ENCODE results near the gene RAB3GAP1. TPM values are rescaled to one million over a fixed set of nuclear protein-coding genes. Genes with fewer than 3 reads are reported as not detected.
"Not testable (repeated sequence)": the region's sequence is repeated elsewhere in the genome, so short reads cannot be mapped to it uniquely, and the experiment has no call there.

RAB3GAP1 gene
- total and polyA plus RNA-seq, 7 donors, result 24.5 to 52.7 (median 38.5) TPM

- no peaks in the 10 kb centered on the region for H3K9me3 ChIP-seq
- H3K4me3 ChIP-seq, result no peak overlapping the region
- H3K27ac ChIP-seq, result no peak overlapping the region
- no peaks in the 10 kb centered on the region for H3K27me3 ChIP-seq (ENCODE audit: insufficient read depth in 3 of 3, low read length in 2 of 3)
- no peaks in the 10 kb centered on the region for H3K4me1 ChIP-seq
- 83% methylated on average over 10 of the region's 10 CpGs for WGBS, 3 donors
- no peaks in the 10 kb centered on the region for H3K36me3 ChIP-seq (ENCODE audit: insufficient read depth in 1 of 2, low read depth in 1 of 2)
- ATAC-seq (no peak), DNase-seq (no peak)
- no peak for TF ChIP-seq CTCF (IDR thresholded peaks at IDR 0.05)
- intact Hi-C loops (cut with DNase I), result no loop called here
Measured at GRCh38 chr2:135022952-135023880, 28.9 kb upstream of the RAB3GAP1 start.

DNA sequence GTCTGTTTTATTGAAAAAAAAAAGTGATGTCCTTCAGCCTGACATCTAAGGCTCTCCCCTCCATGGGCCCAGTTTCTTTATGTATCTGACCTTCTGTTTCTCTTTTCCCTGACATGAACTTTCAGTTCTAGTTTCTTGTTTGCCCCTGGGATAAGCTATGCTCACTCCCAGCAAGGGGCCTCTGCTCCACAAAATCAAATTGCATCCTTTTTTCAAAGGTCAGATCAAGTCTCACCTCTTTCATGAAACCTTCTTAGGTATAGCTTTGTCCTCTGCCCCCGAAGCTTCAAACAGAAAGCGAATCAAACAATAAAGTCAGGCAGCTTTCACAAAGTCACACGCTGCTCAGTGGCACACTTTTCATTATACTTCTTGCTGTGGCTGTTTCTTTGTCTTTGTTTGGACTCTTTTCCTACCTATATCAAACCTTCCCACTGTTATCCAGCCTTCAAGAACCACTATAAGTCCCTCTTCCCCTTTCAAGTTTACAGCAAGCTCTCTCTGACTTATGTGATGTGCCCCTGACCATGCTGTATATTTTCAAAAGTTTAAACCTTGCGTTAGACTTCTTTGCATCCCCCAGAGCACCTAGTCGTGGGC is 28.1 kb upstream of the RAB3GAP1 start:
- Histone ChIP-seq H3K9me3 (no peaks in the 10 kb centered on the region), H3K4me1 (no peaks in the 10 kb centered on the region), H3K4me3 (no peak overlapping the region), H3K36me3 (ENCODE audit: insufficient read depth in 1 of 2, low read depth in 1 of 2) (no peaks in the 10 kb centered on the region), H3K27ac (no peak overlapping the region), H3K27me3 (ENCODE audit: insufficient read depth in 3 of 3, low read length in 2 of 3) (no peaks in the 10 kb centered on the region)
- 78 to 90% (median 81%) methylated on average over 5 of the region's 5 CpGs for WGBS, 3 donors
- intact Hi-C loops (cut with DNase I), result no loop called here
- no peak for ATAC-seq
- TF ChIP-seq CTCF (IDR thresholded peaks at IDR 0.05), result no peak
- no peak for DNase-seq

DNA sequence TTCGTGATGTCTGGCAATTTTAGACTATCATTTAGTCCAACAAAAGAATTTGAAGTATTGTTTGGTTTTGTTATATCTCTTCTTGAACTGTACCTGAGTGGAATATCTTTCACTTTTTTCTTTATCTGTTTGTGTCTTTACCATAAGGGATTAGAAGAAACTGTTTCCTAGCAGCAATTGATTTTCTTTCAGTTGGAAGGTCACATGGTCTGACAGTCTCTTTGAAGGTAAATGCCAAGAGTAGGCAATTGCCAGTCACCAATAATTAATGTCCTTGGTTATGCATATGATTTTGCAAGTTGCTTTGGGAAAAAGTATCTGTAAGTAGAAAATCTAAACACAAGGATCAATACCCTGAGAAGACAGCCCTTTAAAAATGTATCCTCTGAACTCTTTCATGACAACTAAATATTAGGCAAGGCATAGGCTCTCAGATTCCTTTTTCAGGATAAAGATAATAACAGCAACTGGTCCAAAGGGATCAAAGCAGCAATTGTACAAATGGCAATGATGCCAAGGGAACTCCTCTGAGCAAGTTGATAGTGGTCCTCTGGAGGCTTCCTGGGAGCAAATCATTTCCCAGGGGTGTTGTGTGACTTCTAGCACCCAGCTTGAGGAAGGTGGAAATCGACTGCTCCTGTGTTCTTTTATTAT is 22.5 kb upstream of the RAB3GAP1 start:
- Histone ChIP-seq H3K4me3 (no peak overlapping the region), H3K9me3 (no peaks in the 10 kb centered on the region), H3K4me1 (no peaks in the 10 kb centered on the region), H3K27me3 (ENCODE audit: insufficient read depth in 3 of 3, low read length in 2 of 3) (no peaks in the 10 kb centered on the region), H3K36me3 (ENCODE audit: insufficient read depth in 1 of 2, low read depth in 1 of 2) (no peaks in the 10 kb centered on the region), H3K27ac (no peak overlapping the region)
- TF ChIP-seq CTCF (IDR thresholded peaks at IDR 0.05), result no peak
- no peak for ATAC-seq
- no peak for DNase-seq
- intact Hi-C loops (cut with DNase I), result no loop called here
- WGBS, 3 donors, result 60 to 65% (median 64%) methylated on average over 2 of the region's 2 CpGs

- WGBS, 3 donors, result 97 to 100% (median 97%) methylated on average over 1 of the region's 1 CpG
Measured at GRCh38 chr2:135030826-135031225, 21.3 kb upstream of the RAB3GAP1 start.

DNA sequence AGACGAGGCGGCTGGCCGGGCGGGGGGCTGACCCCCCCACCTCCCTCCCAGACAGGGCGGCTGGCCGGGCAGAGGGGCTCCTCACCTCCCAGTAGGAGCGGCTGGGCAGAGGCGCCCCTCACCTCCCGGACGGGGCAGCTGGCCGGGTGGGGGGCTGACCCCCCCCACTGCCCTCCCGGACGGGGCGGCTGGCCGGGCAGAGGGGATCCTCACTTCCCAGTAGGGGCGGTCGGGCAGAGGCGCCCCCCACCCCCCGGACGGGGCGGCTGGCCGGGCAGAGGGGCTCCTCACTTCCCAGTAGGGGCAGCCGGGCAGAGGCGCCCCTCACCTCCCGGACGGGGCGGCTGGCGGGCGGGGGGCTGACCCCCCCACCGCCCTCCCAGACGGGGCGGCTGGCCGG is 18.9 kb upstream of the RAB3GAP1 start:
- H3K36me3 ChIP-seq (ENCODE audit: insufficient read depth in 1 of 2, low read depth in 1 of 2); ATAC-seq; H3K27ac ChIP-seq; intact Hi-C loops (cut with DNase I); H3K4me1 ChIP-seq; H3K9me3 ChIP-seq; DNase-seq; H3K4me3 ChIP-seq; H3K27me3 ChIP-seq (ENCODE audit: insufficient read depth in 3 of 3, low read length in 2 of 3): not testable (repeated sequence)
- WGBS, 3 donors, result 90 to 97% (median 92%) methylated on average over 2 to 20 of the region's 33 CpGs

More at GRCh38 chr2:135030826-135031225, 21.3 kb upstream of the RAB3GAP1 start:
- Histone ChIP-seq H3K27ac (no peak overlapping the region), H3K27me3 (ENCODE audit: insufficient read depth in 3 of 3, low read length in 2 of 3) (no peaks in the 10 kb centered on the region), H3K36me3 (ENCODE audit: insufficient read depth in 1 of 2, low read depth in 1 of 2) (no peaks in the 10 kb centered on the region), H3K9me3 (no peaks in the 10 kb centered on the region), H3K4me3 (no peak overlapping the region), H3K4me1 (no peaks in the 10 kb centered on the region)
- no peak for TF ChIP-seq CTCF (IDR thresholded peaks at IDR 0.05)
- DNase-seq (no peak), ATAC-seq (no peak)
- intact Hi-C loops (cut with DNase I), result no loop called here
